Gastroesophageal sphincter (tissue), 4 donors: ENCODE results near the gene NAP1L1. TPM values are rescaled to one million over a fixed set of nuclear protein-coding genes. Genes with fewer than 3 reads are reported as not detected.

Experiments
- ATAC-seq: fragments of 150-250 bp; one replicate; pipeline ENCODE4 v1.9.1; 2016; ENCODE audit warnings: mild to moderate bottlenecking, moderate library complexity
- H3K27ac ChIP-seq, 4 donors: fragments of 200-600 bp; sonication (generic) in 3 of 4; 1 replicate in 3 of 4; 2 replicates in 1 of 4; pipeline ENCODE4 v1.5.1; 2016 to 2019
- H3K27me3 ChIP-seq: fragments of 200-600 bp; sonication (generic); one replicate; pipeline ENCODE4 v1.5.1; 2019
- H3K36me3 ChIP-seq, 2 donors: fragments of 200-600 bp; sonication (generic); one replicate each; pipeline ENCODE4 v1.5.1; 2019; ENCODE audit warnings: control low read depth in 1 of 2
- H3K4me1 ChIP-seq, 3 donors: fragments of 200-600 bp; sonication (generic); 1 replicate in 2 of 3; 2 replicates in 1 of 3; pipeline ENCODE4 v1.5.1; 2016 to 2019; ENCODE audit warnings: control low read depth in 2 of 3
- H3K4me3 ChIP-seq, 2 donors: fragments of 200-600 bp; sonication (generic); one replicate each; pipeline ENCODE4 v1.5.1; 2019; ENCODE audit warnings: mild to moderate bottlenecking in 1 of 2, moderate library complexity in 1 of 2
- H3K9me3 ChIP-seq, 3 donors: fragments of 200-600 bp; sonication (generic); one replicate each; pipeline ENCODE4 v1.5.1; 2017 to 2019; ENCODE audit warnings: control low read depth in 2 of 3
- EP300 ChIP-seq: sonication (generic); formaldehyde crosslinking; IDR thresholded peaks from one replicate; pipeline ENCODE4 v1.6.1; 2017; ENCODE audit warnings: antibody characterized with exemption, mild to moderate bottlenecking
- POLR2A ChIP-seq, 2 donors: fragments of 450-650 bp; IDR thresholded peaks; one replicate each; pipeline ENCODE4 v1.6.1; 2017; ENCODE audit warnings: antibody characterized with exemption in 2 of 2, mild to moderate bottlenecking in 2 of 2, moderate library complexity in 1 of 2
- POLR2AphosphoS5 ChIP-seq: sonication (generic); formaldehyde crosslinking; IDR thresholded peaks from one replicate; pipeline ENCODE4 v1.6.1; 2017; ENCODE audit warnings: antibody characterized with exemption
- WGBS, 2 donors: methylation state at CpG; one replicate each; pipeline ENCODE4 v1.1.5; 2018; ENCODE audit warnings: low coverage in 1 of 2; 5-methylcytosine and 5-hydroxymethylcytosine counted together
- total RNA-seq, 4 donors: library from RNA; depleted of rRNA; stranded (reverse); fragments of >200 nt; gene quantifications; one replicate each; pipeline ENCODE4 v1.1.0, GENCODE V29; 2016
- TF ChIP-seq, protein P1 (sequence below), 4 experiments: fragments of 200-600 bp in 2 of 4; fragments of 450-650 bp in 2 of 4; sonication (generic) in 1 of 4; IDR thresholded peaks; one replicate each; pipeline ENCODE4 v1.5.1; 2017 to 2019; ENCODE audit warnings: antibody characterized with exemption in 4 of 4, mild to moderate bottlenecking in 2 of 4, moderate library complexity in 2 of 4

NAP1L1 gene
- total RNA-seq, 4 donors from 2014 or later, result 329 to 486 (median 395) TPM

DNA sequence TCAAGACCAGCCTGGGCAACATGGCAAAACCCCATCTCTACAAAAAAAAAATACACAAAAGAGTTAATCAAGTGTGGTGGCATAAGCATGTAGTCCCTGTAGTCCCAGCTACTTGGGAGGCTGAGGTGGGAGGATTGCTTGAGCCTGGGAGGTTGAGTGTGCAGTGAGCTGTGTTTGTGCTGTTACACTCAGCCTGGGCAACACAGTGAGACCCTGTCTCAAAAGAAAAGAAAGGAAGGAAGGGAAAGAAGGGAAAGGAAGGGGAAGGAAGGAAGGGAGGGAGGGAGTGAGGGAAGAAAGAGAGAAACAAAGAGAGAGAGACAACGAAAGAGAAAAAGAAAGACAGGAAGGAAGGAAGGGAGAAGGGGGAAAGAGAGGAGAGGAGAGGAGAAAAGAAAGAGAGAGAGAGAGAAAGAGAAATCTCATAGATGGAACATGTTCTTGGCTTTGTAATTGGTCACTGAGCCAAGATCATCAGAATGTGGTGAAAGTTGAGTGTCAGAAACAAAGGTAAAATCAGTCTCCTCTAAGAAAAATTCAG lies 26.8 kb upstream of the NAP1L1 start:
- Histone ChIP-seq H3K27ac (no peak overlapping the region), H3K4me3 (no peak overlapping the region), H3K36me3 (no peaks in the 10 kb centered on the region), H3K27me3 (no peaks in the 10 kb centered on the region), H3K9me3 (no peaks in the 10 kb centered on the region), H3K4me1 (no peaks in the 10 kb centered on the region)
- ATAC-seq, result no peak
- TF ChIP-seq, protein P1, sequence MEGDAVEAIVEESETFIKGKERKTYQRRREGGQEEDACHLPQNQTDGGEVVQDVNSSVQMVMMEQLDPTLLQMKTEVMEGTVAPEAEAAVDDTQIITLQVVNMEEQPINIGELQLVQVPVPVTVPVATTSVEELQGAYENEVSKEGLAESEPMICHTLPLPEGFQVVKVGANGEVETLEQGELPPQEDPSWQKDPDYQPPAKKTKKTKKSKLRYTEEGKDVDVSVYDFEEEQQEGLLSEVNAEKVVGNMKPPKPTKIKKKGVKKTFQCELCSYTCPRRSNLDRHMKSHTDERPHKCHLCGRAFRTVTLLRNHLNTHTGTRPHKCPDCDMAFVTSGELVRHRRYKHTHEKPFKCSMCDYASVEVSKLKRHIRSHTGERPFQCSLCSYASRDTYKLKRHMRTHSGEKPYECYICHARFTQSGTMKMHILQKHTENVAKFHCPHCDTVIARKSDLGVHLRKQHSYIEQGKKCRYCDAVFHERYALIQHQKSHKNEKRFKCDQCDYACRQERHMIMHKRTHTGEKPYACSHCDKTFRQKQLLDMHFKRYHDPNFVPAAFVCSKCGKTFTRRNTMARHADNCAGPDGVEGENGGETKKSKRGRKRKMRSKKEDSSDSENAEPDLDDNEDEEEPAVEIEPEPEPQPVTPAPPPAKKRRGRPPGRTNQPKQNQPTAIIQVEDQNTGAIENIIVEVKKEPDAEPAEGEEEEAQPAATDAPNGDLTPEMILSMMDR (IDR thresholded peaks at IDR 0.05), result no peak
- TF ChIP-seq EP300 (no peak), POLR2A (IDR thresholded peaks at IDR 0.05) (no peak), POLR2AphosphoS5 (no peak)
- 70% methylated on average over 1 of the region's 1 CpG; no CpG with 5 or more reads in 1 of the 2 donors for WGBS, 2 donors

DNA sequence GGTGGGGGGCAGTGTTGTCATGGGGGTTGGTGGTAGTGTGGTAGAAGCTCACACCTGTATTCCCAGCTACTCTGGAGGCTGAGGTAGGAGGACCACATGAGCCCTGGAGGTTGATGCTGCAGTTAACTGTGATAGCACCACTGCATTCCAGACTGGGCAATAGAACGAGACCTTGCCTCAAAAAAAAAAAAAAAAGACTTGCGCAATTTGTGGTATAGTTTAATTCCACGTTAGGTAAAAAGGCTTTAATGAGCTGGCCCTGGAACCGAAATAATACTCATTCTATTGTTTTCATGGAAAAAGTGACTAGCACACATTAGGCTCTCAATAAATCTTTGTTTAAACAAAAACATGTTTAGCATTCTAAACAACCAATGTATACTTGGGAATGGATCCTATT lies 25.4 kb upstream of the NAP1L1 start:
- Histone ChIP-seq H3K9me3 (no peaks in the 10 kb centered on the region), H3K27ac (no peak overlapping the region), H3K36me3 (no peaks in the 10 kb centered on the region), H3K4me3 (no peak overlapping the region), H3K27me3 (no peaks in the 10 kb centered on the region), H3K4me1 (no peaks in the 10 kb centered on the region)
- TF ChIP-seq, protein P1 (IDR thresholded peaks at IDR 0.05), result no peak
- TF ChIP-seq POLR2AphosphoS5, result no peak
- TF ChIP-seq POLR2A (IDR thresholded peaks at IDR 0.05), result no peak
- TF ChIP-seq EP300, result no peak
- ATAC-seq, result no peak
- WGBS, 2 donors, result 76 to 82% methylated on average over 3 to 4 of the region's 4 CpGs

DNA sequence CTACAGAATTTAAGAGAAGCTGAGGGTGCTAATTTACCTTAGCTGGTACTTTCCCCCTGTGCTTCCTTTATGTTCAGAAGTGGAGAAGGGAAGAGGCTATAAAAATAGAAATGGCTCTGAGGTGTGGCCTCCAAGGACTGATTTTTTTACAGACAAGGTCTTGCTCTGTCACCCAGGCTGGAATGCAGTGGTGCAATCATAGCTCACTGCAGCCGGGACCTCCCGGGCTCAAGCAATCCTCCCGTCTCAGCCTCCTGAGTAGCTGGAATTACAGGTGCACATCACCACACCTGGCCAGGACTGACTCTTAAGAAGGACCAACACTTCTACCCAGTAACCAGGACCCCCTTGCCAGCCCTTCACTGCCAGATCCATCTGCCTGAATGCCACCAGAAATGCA lies 23.9 kb upstream of the NAP1L1 start:
- Histone ChIP-seq H3K4me3 (no peak overlapping the region), H3K9me3 (no peaks in the 10 kb centered on the region), H3K36me3 (no peaks in the 10 kb centered on the region), H3K27me3 (no peaks in the 10 kb centered on the region), H3K27ac (no peak overlapping the region), H3K4me1 (no peaks in the 10 kb centered on the region)
- no CpG with 5 or more reads among the region's 3 CpGs for WGBS, 2 donors
- no peak for ATAC-seq
- TF ChIP-seq EP300 (no peak), POLR2A (IDR thresholded peaks at IDR 0.05) (no peak)

DNA sequence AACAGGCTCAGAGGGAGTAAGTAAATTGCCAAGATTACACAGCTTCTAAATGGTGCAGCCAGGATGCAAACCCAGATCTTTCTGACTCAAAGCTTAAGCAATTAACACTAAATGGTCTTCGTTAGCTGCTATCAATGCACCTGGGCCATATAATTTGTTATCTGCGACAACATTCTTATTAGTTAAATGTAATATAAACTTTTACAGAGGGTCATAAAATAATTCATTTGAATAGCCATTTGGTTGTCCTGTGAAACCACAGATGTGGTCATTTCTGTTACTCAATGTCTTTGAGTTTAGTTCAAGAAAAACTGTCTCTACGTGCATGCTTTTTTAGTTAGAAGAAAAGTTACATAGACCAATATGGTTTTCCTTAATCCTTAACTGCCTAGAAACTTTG lies 22.1 kb upstream of the NAP1L1 start:
- no peak for ATAC-seq
- TF ChIP-seq, protein P1 (IDR thresholded peaks at IDR 0.05), result no peak
- TF ChIP-seq POLR2AphosphoS5 (no peak), POLR2A (IDR thresholded peaks at IDR 0.05) (no peak)
- Histone ChIP-seq H3K9me3 (no peaks in the 10 kb centered on the region), H3K27ac (no peak overlapping the region), H3K4me3 (no peak overlapping the region), H3K27me3 (no peaks in the 10 kb centered on the region), H3K4me1 (no peaks in the 10 kb centered on the region), H3K36me3 (no peaks in the 10 kb centered on the region)
- WGBS, 2 donors, result 69 to 80% methylated on average over 3 of the region's 3 CpGs

DNA sequence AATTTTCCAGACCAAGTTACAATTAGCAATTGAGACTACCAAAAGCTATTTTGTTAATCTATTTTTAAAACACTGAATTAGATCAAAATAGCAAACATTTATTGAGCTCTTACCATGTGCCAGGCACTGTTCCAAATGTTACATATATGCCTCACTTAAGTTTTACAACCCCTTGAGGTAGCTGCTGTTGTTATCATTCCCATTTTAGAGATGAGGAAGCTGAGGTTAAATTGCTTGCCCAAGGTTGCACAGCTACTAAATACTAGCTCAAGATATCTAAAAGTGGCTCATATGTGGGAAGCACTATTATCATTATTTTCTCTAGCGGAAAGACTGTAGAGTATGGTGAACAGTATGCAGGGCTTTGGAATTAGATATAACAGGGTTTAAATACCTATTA lies 19.5 kb upstream of the NAP1L1 start:
- no peaks in the 10 kb centered on the region for H3K4me1 ChIP-seq
- H3K9me3 ChIP-seq, result no peaks in the 10 kb centered on the region
- no peaks in the 10 kb centered on the region for H3K27me3 ChIP-seq
- WGBS, 2 donors, result 81 to 86% methylated on average over 1 of the region's 1 CpG
- TF ChIP-seq, protein P1 (IDR thresholded peaks at IDR 0.05), result no peak
- TF ChIP-seq POLR2AphosphoS5, result no peak
- TF ChIP-seq EP300, result no peak
- TF ChIP-seq POLR2A (IDR thresholded peaks at IDR 0.05), result no peak
- H3K4me3 ChIP-seq, result no peak overlapping the region
- no peaks in the 10 kb centered on the region for H3K36me3 ChIP-seq
- no peak for ATAC-seq
- H3K27ac ChIP-seq, result no peak overlapping the region
